OCI-LY3 (cell line): ENCODE results near the gene PNLIPRP1.

Experiments used
- CTCF ChIP-seq: fragments of 200-600, 300-600 bp; sonication (generic); IDR thresholded peaks from 2 replicates; pipeline ENCODE4 v1.5.1; 2014; ENCODE audit warnings: antibody characterized with exemption, low read length, low read depth
- EZH2phosphoT487 ChIP-seq: fragments of 200-600 bp; shearing (Covaris generic); IDR thresholded peaks from 2 replicates; pipeline ENCODE4 v1.6.1; 2018; ENCODE audit warnings: antibody characterized with exemption, mixed run types, low read depth

GRCh38 chr10:116589926-116590325 is 833 bp upstream of the PNLIPRP1 start:
- TF ChIP-seq CTCF (no peak), EZH2phosphoT487 (no peak)
